Kidney epithelial cell (primary cell): ENCODE measurements around the gene PRKAR2A. TPM values are rescaled to one million over a fixed set of nuclear protein-coding genes. Genes with fewer than 3 reads are reported as not detected.

Experiments used
- DNase-seq: peaks from one replicate; pipeline ENCODE4 v3.0.0-alpha.2; 2010; ENCODE audit warnings: low read depth
- H3K27me3 ChIP-seq: 2 replicates; pipeline ENCODE4 v1.6.0; 2011; ENCODE audit warnings: low read length; ENCODE audit not compliant: control insufficient read depth, insufficient read depth
- H3K36me3 ChIP-seq: 2 replicates; pipeline ENCODE4 v1.5.1; 2011; ENCODE audit warnings: low read length; ENCODE audit not compliant: control insufficient read depth, insufficient read depth
- H3K4me3 ChIP-seq: 2 replicates; pipeline ENCODE4 v1.5.1; 2011; ENCODE audit warnings: low read depth, mild to moderate bottlenecking, control low read depth, low read length
- total RNA-seq: library from RNA; depleted of rRNA; stranded (reverse); fragments of >200 nt; gene quantifications from 2 replicates; pipeline ENCODE4 v1.2.3, GENCODE V29; 2015
- TF ChIP-seq, protein P1 (sequence below): IDR thresholded peaks from 2 replicates; pipeline ENCODE4 v1.5.1; 2011; ENCODE audit warnings: mild to moderate bottlenecking, moderate library complexity, low read length, control low read depth, inconsistent platforms; ENCODE audit not compliant: insufficient read depth, poor library complexity, severe bottlenecking

The PRKAR2A gene
- total RNA-seq, 1 donor from 2014 or later: 27.5 TPM

DNA sequence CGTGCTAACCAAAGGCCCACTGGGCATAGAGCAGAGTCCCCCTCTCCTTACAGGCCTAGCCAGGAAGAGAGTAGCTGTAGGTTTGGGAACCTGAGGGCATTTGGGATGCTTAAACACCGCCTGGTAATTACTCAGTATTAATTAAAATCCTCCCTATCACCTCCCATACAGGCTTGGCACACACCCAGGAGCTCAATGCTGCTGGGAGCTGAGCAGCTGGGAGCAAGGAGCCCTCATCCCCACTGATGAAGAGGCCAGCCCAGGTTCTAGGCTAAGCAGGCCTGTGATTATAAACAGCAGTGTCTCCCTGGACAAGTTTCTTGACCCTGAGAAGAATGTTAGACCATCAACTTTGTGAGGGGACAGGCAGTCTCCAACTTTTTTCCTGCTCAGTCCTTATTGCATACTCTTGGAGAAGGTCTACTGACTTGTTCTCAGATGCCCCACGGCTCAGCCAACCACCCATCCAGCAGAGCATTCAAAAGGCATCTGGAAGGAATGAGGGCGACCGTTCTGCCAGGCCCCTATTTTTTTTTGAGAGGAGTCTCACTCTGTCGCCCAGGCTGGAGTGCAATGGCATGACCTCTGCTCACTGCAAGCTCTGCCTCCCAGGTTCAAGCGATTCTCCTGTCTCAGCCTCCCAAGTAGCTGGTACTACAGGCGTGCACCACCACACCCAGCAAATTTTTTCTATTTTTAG is 1.3 kb upstream of the PRKAR2A start:
- Histone ChIP-seq H3K27me3 (no peaks in the 10 kb centered on the region), H3K4me3 (no peak overlapping the region), H3K36me3 (no peaks in the 10 kb centered on the region)
- DNase-seq: no peak
- TF ChIP-seq, protein P1, sequence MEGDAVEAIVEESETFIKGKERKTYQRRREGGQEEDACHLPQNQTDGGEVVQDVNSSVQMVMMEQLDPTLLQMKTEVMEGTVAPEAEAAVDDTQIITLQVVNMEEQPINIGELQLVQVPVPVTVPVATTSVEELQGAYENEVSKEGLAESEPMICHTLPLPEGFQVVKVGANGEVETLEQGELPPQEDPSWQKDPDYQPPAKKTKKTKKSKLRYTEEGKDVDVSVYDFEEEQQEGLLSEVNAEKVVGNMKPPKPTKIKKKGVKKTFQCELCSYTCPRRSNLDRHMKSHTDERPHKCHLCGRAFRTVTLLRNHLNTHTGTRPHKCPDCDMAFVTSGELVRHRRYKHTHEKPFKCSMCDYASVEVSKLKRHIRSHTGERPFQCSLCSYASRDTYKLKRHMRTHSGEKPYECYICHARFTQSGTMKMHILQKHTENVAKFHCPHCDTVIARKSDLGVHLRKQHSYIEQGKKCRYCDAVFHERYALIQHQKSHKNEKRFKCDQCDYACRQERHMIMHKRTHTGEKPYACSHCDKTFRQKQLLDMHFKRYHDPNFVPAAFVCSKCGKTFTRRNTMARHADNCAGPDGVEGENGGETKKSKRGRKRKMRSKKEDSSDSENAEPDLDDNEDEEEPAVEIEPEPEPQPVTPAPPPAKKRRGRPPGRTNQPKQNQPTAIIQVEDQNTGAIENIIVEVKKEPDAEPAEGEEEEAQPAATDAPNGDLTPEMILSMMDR: no peak

GRCh38 chr3:48847053-48847503 is 596 bp downstream of the PRKAR2A start:
- Histone ChIP-seq H3K27me3 (no peaks in the 10 kb centered on the region), H3K4me3 (peak overlapping the region; percentile 77), H3K36me3 (no peaks in the 10 kb centered on the region)
- TF ChIP-seq, protein P1: no peak
- no peak for DNase-seq

DNA sequence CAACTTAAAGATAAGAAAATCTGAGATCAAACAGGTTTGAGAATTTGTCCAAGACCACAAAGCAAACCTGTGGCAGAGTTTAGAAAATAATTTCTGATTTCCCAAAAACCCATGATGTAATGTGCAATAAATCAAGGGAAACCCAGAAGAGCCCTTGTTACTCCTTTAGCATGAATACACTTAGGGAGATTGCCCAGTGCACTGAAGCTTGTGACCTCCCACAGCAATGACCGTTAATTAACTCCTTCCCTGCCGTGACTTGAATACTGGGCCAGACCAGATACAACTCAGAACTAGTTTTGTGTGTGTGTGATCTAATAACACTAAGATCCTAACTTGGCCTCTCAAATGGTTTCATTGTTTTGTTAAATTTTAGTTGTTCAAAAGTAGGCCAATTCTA is 2.5 kb downstream of the PRKAR2A start:
- H3K4me3 ChIP-seq: no peak overlapping the region
- no peaks in the 10 kb centered on the region for H3K27me3 ChIP-seq
- TF ChIP-seq, protein P1: no peak
- no peaks in the 10 kb centered on the region for H3K36me3 ChIP-seq
- no peak for DNase-seq

DNA sequence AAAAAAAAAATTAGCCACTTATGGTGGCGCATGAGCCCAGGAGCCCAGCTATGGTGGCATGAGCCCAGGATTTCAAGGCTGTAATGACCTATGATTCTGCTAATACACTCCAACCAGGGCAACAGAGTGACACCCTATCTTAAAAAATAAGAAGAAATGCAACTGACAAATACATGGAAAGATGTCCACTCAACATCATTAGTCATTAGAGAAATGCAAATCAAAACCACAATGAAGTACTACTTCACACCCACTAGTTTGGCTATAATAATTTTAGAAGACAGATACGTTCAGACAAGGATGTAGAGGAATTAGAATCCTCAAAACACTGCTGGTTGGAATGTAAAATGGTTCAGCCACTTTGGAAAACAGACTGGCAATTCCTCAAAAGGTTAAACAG is 10.5 kb downstream of the PRKAR2A start:
- DNase-seq: no peak
- no peaks in the 10 kb centered on the region for H3K36me3 ChIP-seq
- H3K4me3 ChIP-seq: no peak overlapping the region
- TF ChIP-seq, protein P1: no peak
- H3K27me3 ChIP-seq: no peaks in the 10 kb centered on the region

DNA sequence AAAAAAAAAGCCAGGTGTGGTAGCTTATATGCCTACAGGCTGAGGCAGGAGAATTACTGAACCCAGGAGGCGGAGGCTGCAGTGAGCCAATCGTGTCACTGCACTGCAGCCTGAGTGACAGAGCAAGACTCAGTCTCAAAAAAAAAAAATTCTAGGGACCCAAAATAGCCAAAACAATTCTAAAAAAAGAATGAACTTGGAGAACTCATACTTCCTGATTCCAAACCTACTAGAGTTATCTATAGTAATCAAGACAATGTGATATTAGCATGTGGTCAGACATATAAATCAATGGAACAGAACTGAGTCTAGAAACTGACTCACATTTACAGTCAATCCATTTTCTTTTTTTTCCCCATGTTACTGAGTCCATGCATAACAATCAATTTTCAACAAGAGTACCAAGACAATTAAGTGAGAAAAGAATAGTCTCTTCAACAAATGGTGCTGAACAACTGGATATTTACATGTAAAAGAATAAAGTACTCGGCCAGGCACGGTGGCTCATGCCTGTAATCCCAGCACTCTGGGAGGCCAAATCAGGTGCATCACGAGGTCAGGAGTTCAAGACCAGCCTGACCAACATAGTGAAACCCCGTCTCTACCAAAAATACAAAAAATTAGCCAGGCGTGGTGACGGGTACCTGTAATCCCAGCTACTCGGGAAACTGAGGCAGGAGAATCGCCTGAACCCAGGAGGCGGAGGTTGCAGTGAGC is 11.9 kb downstream of the PRKAR2A start:
- no peaks in the 10 kb centered on the region for H3K36me3 ChIP-seq
- no peak for DNase-seq
- no peaks in the 10 kb centered on the region for H3K27me3 ChIP-seq
- H3K4me3 ChIP-seq: no peak overlapping the region
- TF ChIP-seq, protein P1: no peak

DNA sequence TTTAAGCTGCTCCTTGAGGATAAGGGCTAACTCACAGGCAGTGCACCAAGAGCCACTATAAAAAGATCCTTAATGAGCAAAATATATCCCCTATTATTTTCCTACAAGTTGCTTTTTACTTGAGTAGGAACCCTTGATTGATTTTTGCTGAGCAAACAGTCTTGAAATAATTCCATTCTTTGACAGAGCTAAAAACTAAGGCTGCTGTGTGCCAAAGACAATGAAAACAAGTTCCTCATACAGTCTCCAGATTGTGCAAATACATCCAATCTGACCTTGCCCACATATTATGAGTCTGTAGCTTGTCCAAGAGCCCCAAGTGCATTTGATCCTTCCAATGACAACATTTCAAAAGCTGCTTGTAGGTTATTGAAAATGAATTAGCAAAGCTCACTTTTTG is 15.0 kb downstream of the PRKAR2A start:
- no peak for DNase-seq
- H3K27me3 ChIP-seq: no peaks in the 10 kb centered on the region
- H3K4me3 ChIP-seq: no peak overlapping the region
- TF ChIP-seq, protein P1: no peak
- no peaks in the 10 kb centered on the region for H3K36me3 ChIP-seq
